Stimulated activated CD8-positive, alpha-beta memory T cell treated with anti-CD3 and anti-CD28 coated beads, Interleukin-4, amount 100 ng/mL, for 48 hours (primary cell): ENCODE data around the gene EFHC2.
"Not testable (repeated sequence)": the region's sequence is repeated elsewhere in the genome, so short reads cannot be mapped to it uniquely, and the experiment has no call there.

Experiments used
- DNase-seq: peaks from one replicate; pipeline ENCODE4 v3.0.0-alpha.2; 2020

The EFHC2 gene

GRCh38 chrX:44227991-44228390, 115.5 kb downstream of the EFHC2 start:
- no peak for DNase-seq

DNA sequence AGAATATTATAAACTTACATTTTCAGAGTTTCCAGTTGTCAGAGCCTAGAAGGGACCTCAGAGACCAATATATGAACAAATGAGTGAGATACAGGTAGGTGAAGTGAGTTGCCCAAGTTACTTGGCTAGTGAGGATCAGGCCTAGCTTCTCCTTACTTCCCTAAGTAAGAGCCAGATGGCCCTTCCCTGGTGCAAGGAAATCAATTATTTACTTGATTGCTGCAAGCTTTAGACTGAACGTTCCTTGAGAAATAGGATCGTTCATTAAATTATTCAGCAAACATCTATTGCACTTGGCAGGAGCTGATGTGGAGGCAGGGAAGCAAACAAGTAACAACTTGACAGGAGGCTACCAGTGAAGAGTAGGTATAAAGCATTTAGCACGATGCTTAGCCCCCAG, 117.8 kb downstream of the EFHC2 start:
- DNase-seq, result no peak

GRCh38 chrX:44224760-44225159, 118.7 kb downstream of the EFHC2 start:
- DNase-seq, result no peak

- no peak for DNase-seq
Observed at GRCh38 chrX:44223150-44223549, 120.3 kb downstream of the EFHC2 start.

GRCh38 chrX:44218465-44218864, 125.0 kb downstream of the EFHC2 start:
- DNase-seq, result no peak

DNA sequence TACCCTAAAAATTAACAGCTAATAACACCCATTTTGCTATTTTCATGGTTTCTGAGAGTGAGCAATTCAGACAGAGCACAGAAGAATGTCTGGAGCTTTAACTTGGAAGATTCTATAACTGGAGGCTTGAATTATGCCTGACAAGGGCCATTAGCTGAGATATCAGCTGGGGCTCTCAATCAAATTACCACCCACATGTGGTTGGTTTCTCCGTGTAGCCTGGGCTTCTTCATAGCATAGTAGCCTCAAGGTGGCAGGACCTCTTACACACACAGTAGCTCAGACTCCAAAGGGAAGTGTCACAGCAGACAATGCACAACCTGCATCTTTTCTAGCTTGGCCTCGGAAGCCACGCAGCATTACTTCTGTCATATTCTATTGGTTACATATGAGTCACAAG, 127.3 kb downstream of the EFHC2 start:
- no peak for DNase-seq

GRCh38 chrX:44203791-44204190, 139.7 kb downstream of the EFHC2 start:
- no peak for DNase-seq

DNA sequence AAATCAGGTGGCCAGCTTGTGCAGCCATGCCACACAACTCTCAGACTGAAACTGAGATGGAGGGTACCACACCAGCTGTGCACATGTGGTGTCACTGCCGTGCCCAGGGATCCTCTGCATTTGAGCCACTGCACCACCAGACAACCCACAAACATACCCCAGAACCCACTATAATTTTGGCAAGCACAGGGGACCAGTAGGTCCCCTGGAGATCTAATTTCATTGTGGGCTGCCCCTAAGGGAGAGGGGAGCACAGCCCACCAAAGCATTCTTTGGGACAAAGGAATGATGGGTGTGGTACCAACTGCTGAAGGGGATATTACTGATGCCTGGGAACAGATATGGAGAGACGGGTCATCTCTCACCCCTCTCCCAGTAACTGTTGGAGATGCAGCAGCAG, 140.9 kb downstream of the EFHC2 start:
- DNase-seq, result no peak

- no peak for DNase-seq
Observed at GRCh38 chrX:44189116-44189515, 154.4 kb downstream of the EFHC2 start.

DNA sequence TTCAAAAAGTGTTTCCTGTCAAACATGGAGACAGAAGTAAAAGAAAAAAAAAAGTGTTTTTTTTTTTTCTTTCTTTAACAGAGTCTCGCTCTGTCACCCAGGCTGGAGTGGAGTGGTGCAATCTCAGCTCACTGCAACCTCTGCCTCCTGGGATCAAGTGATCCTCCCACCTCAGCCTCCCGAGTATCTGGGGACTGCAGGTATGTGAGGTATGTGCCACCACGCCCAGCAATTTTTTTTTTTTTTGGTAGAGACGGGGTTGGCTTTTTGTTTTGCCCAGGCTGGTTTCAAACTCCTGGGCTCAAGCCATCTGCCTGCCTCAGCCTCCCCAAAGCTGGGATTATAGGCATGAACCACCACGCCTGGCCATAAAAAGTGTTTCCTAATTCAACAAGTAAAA, 155.6 kb downstream of the EFHC2 start:
- not testable (repeated sequence) for DNase-seq

DNA sequence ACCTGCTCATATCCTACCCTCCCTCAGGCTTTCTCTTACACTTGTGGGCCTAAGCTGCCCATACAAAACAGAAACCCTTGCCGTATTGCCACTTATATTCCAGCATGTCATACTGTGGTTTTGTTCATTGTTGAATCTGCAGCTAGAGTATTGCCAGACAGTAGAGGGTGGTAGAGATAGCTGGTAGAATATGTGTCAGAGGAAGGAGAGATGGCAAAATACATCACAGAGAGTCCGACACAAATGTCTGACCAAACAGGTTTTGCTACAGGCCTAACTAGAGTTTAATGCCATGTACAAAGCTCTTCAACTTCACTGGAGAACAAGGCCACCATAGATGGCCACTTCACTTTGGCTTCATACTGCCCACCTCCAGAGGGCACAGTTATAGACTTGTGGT, 160.1 kb downstream of the EFHC2 start:
- no peak for DNase-seq

GRCh38 chrX:44178274-44179053, 165.0 kb downstream of the EFHC2 start:
- no peak for DNase-seq

DNA sequence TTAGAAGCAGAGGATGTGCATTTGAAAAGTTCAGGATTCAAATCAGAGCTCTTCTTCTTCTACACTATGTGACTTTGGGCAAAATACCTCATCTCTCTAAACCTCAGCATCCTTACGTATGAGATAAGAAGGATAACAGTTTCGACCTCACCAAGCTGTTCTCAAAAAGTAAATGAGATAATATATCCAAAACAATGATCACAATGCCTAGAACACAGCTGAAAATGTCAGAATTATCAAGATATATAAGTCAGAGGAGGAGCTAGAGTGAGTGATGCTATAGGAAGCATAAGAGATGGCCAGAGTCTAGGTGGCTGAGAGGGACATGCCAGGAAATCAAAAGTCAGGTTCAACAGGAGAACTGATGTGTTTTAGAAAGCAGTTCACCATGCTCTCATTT, 168.0 kb downstream of the EFHC2 start:
- DNase-seq, result no peak

- no peak for DNase-seq
Observed at GRCh38 chrX:44174061-44174460, 169.4 kb downstream of the EFHC2 start.

DNA sequence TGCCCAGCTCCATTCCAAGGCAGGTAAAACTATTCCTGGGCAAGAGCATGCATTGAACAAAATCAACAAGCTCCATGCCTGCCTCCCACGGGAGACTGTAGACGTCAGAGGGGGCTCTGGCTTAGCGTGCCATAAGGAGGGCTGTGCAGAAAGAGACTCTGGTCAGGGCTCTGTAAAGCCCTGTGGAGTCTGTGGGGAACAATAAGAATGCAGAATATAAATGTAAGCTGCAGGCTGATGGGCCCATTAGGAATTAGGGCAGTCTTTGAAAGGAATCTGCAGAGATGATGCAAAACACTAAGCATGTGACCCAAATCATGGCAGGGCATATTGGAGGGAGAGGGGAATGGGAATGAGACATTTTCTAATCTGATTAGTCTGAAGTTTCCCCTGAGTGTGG, 170.3 kb downstream of the EFHC2 start:
- DNase-seq, result no peak

DNA sequence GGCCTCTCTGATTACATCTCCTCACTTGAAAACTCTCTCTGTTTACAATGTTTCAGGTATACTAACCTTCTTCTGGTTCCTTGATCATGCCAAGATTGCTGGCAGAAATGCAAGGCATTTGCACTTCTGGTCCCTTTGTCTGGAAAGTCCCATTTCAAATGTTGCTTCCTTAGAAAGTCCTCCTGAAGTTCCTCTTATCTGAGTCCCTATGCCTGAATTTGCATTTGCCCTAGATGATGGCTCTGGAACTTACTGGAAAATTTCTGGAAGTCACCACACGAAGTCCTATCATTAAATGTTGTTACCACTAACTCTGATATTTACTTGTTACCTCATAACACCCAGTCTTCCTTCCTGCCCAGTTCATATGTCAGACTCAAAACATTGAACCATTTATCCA, 176.4 kb downstream of the EFHC2 start:
- no peak for DNase-seq

DNA sequence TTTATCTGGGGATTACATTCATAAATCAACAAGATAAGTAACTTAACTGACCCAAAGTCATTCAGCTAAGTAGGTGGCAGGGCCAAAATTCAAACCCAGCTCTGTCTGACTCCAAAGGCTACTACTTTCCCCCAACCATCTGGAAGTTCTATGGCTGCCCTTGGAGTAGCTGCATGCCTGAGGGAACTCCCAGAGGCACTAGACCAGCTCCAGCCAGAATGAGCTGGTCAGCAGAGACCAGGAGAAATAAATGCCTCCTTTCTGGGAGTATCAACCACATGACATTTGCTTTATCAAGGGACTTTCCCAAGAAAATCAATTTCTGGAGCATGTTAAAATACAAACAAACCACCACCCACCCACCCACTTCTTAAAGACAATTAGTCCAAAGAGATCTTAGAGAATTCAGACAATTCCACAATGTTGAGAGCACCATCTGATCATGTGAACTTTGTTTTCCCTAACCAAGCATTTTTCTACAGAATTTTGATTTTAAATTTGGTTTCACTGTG, 180.5 kb downstream of the EFHC2 start:
- no peak for DNase-seq

- no peak for DNase-seq
Observed at GRCh38 chrX:44157858-44158257, 185.6 kb downstream of the EFHC2 start.

GRCh38 chrX:44157283-44157682, 186.2 kb downstream of the EFHC2 start:
- no peak for DNase-seq

GRCh38 chrX:44156726-44157125, 186.7 kb downstream of the EFHC2 start:
- no peak for DNase-seq

GRCh38 chrX:44155126-44155525, 188.3 kb downstream of the EFHC2 start:
- DNase-seq, result no peak

GRCh38 chrX:44152852-44153251, 190.6 kb downstream of the EFHC2 start:
- no peak for DNase-seq

DNA sequence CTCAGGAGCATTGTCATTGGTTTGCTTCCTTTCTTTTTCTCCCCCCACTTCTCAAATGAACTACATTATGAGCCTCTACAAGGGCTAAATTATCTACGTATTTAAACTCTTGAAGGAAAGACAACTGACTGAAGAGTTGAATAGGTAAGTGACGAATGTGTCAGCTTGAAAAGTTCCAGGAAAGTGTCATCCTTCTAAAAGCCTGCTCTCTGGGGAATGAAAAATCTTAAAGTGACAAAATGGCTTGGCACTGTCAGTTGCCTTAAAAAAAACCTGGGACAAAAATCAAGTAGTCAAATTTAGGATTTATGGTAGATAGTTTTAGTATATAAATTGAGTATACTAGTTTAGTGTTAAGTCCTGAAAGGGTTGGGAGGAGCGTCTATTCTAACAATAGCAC, 196.3 kb downstream of the EFHC2 start:
- no peak for DNase-seq

- no peak for DNase-seq
Observed at GRCh38 chrX:44144177-44144945, 199.1 kb downstream of the EFHC2 start.
